GM12892 (cell line): ENCODE results near the gene USP7.

Experiments
- POLR2A ChIP-seq: IDR thresholded peaks from 2 replicates; pipeline ENCODE4 v1.6.1; 2011; ENCODE audit warnings: low read depth, low read length, control low read depth
- POLR2AphosphoS5 ChIP-seq: IDR thresholded peaks from 2 replicates; pipeline ENCODE4 v1.6.1; 2011; ENCODE audit warnings: low read depth, low read length, control low read depth

GRCh38 chr16:8888951-8889892, 74.5 kb downstream of the USP7 start:
- TF ChIP-seq POLR2A (no peak), POLR2AphosphoS5 (peak; percentile 39; the same call in 1 of the 2 replicates)
